ENCODE results near the gene RNF166. TPM values are rescaled to one million over a fixed set of nuclear protein-coding genes. Genes with fewer than 3 reads are reported as not detected.

The RNF166 gene
- total RNA-seq, 1 experiment from 2014 or later, result 19.8 TPM

DNA sequence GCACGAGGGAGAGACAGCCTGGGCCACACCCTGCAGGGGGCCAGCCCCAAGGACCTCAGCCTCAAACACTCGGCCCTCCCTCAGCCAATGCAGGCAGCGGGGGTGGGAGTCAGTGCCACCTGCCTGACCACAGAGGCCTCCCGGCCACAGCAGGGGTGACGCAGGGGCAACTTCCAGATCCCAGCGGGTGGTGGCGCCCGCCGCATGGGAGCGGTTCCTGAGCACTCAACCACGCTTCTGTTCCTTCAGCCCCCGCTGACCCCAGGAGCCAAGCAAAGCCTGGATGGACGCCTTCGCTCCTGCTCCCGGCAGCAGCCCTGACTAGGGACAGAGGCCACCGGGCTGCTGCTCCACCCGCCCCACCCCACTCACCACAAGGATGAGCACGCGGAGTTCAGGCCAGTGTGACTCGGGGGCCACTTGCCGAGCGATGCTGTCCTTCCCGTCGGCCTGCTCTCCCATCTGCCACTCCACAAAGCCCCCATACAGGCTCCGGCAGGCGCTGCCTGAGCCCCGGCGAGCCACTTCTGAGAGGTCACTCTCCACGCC is 50.4 kb downstream of the RNF166 start:
- peaks cover under 1% of the 10 kb centered on the region; the same call in 1 of the 2 replicates for H3K36me3 ChIP-seq (ENCODE audit: control insufficient read depth, insufficient read depth, low read length)
- ATAC-seq, result no peak
- no peak for DNase-seq (ENCODE audit: low read depth, low spot score)
- POLR2A ChIA-PET, result no interaction called here
- no peak overlapping the region for H3K27ac ChIP-seq (ENCODE audit: low read length)
- TF ChIP-seq TCF7L2 (IDR thresholded peaks at IDR 0.05; ENCODE audit: low read depth, low read length), result no peak
- TF ChIP-seq, protein P1, sequence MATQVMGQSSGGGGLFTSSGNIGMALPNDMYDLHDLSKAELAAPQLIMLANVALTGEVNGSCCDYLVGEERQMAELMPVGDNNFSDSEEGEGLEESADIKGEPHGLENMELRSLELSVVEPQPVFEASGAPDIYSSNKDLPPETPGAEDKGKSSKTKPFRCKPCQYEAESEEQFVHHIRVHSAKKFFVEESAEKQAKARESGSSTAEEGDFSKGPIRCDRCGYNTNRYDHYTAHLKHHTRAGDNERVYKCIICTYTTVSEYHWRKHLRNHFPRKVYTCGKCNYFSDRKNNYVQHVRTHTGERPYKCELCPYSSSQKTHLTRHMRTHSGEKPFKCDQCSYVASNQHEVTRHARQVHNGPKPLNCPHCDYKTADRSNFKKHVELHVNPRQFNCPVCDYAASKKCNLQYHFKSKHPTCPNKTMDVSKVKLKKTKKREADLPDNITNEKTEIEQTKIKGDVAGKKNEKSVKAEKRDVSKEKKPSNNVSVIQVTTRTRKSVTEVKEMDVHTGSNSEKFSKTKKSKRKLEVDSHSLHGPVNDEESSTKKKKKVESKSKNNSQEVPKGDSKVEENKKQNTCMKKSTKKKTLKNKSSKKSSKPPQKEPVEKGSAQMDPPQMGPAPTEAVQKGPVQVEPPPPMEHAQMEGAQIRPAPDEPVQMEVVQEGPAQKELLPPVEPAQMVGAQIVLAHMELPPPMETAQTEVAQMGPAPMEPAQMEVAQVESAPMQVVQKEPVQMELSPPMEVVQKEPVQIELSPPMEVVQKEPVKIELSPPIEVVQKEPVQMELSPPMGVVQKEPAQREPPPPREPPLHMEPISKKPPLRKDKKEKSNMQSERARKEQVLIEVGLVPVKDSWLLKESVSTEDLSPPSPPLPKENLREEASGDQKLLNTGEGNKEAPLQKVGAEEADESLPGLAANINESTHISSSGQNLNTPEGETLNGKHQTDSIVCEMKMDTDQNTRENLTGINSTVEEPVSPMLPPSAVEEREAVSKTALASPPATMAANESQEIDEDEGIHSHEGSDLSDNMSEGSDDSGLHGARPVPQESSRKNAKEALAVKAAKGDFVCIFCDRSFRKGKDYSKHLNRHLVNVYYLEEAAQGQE (IDR thresholded peaks at IDR 0.05; ENCODE audit: insufficient read depth in 1 of 2, low read depth in 2 of 2, low read length in 1 of 2), result no peak
- TF ChIP-seq POLR2AphosphoS5 (IDR thresholded peaks at IDR 0.05; ENCODE audit: low read depth, low read length), result no peak
- TF ChIP-seq SIN3A (IDR thresholded peaks at IDR 0.05; ENCODE audit: borderline replicate concordance, insufficient read depth, low read depth, low read length), result no peak
- TF ChIP-seq, protein P2, sequence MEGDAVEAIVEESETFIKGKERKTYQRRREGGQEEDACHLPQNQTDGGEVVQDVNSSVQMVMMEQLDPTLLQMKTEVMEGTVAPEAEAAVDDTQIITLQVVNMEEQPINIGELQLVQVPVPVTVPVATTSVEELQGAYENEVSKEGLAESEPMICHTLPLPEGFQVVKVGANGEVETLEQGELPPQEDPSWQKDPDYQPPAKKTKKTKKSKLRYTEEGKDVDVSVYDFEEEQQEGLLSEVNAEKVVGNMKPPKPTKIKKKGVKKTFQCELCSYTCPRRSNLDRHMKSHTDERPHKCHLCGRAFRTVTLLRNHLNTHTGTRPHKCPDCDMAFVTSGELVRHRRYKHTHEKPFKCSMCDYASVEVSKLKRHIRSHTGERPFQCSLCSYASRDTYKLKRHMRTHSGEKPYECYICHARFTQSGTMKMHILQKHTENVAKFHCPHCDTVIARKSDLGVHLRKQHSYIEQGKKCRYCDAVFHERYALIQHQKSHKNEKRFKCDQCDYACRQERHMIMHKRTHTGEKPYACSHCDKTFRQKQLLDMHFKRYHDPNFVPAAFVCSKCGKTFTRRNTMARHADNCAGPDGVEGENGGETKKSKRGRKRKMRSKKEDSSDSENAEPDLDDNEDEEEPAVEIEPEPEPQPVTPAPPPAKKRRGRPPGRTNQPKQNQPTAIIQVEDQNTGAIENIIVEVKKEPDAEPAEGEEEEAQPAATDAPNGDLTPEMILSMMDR (IDR thresholded peaks at IDR 0.05), result no peak
- intact Hi-C loops (cut with micrococcal nuclease; ENCODE audit: unreplicated experiment) (no loop called here), in situ Hi-C loops (cut with HindIII; ENCODE audit: low pct_unique_long_range_greater_than_20kb, low sequenced_read_pairs) (no loop called here)
- BruUV-seq (replicated peaks), result no TSS peak
- H3K4me3 ChIP-seq (ENCODE audit: low read depth in 2 of 2, low read length in 2 of 2), result no peak overlapping the region
- H3K4me1 ChIP-seq (ENCODE audit: control insufficient read depth, insufficient read depth, low read length), result peaks cover 9% of the 10 kb centered on the region
- CTCF ChIA-PET, result no interaction called here
- no peaks in the 10 kb centered on the region for H3K9me3 ChIP-seq (ENCODE audit: control insufficient read depth, insufficient read depth, low read depth, low read length)
- no peaks in the 10 kb centered on the region for H3K27me3 ChIP-seq (ENCODE audit: control insufficient read depth, insufficient read depth, low read length)

DNA sequence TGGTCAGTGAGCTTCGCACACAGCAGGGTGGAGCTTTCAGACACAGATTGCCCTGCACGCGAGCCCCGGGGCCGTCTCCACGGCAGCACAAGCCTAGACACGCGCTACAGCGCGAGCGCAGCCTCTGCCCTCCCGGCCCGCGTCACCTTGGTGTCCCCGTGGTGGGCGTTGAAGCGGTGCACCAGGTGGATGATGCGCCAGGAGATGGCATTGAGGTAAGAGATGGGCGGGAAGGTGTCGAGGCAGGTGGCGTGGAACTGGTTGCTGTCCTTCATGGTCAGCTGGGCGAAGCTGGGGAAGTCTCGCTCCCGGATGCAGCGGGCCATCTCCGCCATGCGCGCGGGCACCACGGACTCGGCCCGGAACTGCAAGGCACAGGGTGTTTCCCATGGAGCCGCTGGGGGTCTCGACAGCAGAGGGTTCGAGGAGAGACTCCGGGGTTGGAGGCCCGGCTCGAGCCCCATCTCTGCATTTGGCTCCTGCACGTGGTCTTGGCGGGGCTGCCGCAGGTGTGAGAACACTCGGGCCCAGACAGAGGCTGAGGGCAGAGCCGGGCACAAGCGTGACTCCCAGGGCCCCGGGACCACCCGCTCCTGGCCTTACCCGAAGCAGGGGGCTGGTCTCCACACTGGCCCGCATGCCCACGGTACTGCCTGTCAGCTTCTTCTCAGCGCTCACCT is 51.0 kb downstream of the RNF166 start:
- DNase-seq (ENCODE audit: low read depth, low spot score) (no peak), ATAC-seq (no peak)
- H3K36me3 ChIP-seq (ENCODE audit: control insufficient read depth, insufficient read depth, low read length), result peaks cover 5% of the 10 kb centered on the region; the same call in 1 of the 2 replicates
- peaks cover 9% of the 10 kb centered on the region for H3K4me1 ChIP-seq (ENCODE audit: control insufficient read depth, insufficient read depth, low read length)
- no peak overlapping the region for H3K4me3 ChIP-seq (ENCODE audit: low read depth in 2 of 2, low read length in 2 of 2)
- no TSS peak for BruUV-seq (replicated peaks)
- intact Hi-C loops (cut with micrococcal nuclease; ENCODE audit: unreplicated experiment) (no loop called here), in situ Hi-C loops (cut with HindIII; ENCODE audit: low pct_unique_long_range_greater_than_20kb, low sequenced_read_pairs) (no loop called here)
- H3K27me3 ChIP-seq (ENCODE audit: control insufficient read depth, insufficient read depth, low read length), result no peaks in the 10 kb centered on the region
- no peak overlapping the region for H3K27ac ChIP-seq (ENCODE audit: low read length)
- no peaks in the 10 kb centered on the region for H3K9me3 ChIP-seq (ENCODE audit: control insufficient read depth, insufficient read depth, low read depth, low read length)
- POLR2A ChIA-PET, result no interaction called here
- CTCF ChIA-PET, result no interaction called here
- TF ChIP-seq, protein P2 (IDR thresholded peaks at IDR 0.05), result no peak
- TF ChIP-seq, protein P1 (IDR thresholded peaks at IDR 0.05; ENCODE audit: insufficient read depth in 1 of 2, low read depth in 2 of 2, low read length in 1 of 2), result no peak
- TF ChIP-seq TCF7L2 (IDR thresholded peaks at IDR 0.05; ENCODE audit: low read depth, low read length) (no peak), SIN3A (IDR thresholded peaks at IDR 0.05; ENCODE audit: borderline replicate concordance, insufficient read depth, low read depth, low read length) (no peak)
